Middle frontal gyrus (tissue), 1 donor: ENCODE results near the gene CCDC170.
"Not testable (repeated sequence)": the region's sequence is repeated elsewhere in the genome, so short reads cannot be mapped to it uniquely, and the experiment has no call there.

Experiments used
- DNase-seq: peaks from one replicate; pipeline ENCODE4 v3.0.0-alpha.2; 2015; ENCODE audit warnings: low spot score; ENCODE audit errors: extremely low spot score

The CCDC170 gene

GRCh38 chr6:151494235-151494935 is 568 bp downstream of the CCDC170 start:
- DNase-seq: no peak

- no peak for DNase-seq
These were observed 1.1 kb downstream of the CCDC170 start for GRCh38 chr6:151494936-151495320.

- no peak for DNase-seq
These were observed 1.6 kb downstream of the CCDC170 start for GRCh38 chr6:151495380-151495779.

- DNase-seq: no peak
These were observed 4.1 kb downstream of the CCDC170 start for GRCh38 chr6:151497905-151498304.

- DNase-seq: no peak
These were observed 4.5 kb downstream of the CCDC170 start for GRCh38 chr6:151498327-151498726.

GRCh38 chr6:151499551-151499950 is 5.7 kb downstream of the CCDC170 start:
- no peak for DNase-seq

- no peak for DNase-seq
These were observed 7.8 kb downstream of the CCDC170 start for GRCh38 chr6:151501511-151502136.

GRCh38 chr6:151502499-151502898 is 8.7 kb downstream of the CCDC170 start:
- DNase-seq: no peak

GRCh38 chr6:151506761-151507160 is 12.9 kb downstream of the CCDC170 start:
- no peak for DNase-seq

- DNase-seq: no peak
These were observed 15.2 kb downstream of the CCDC170 start for GRCh38 chr6:151509048-151509447.

GRCh38 chr6:151512481-151512880 is 18.7 kb downstream of the CCDC170 start:
- no peak for DNase-seq

- DNase-seq: no peak
These were observed 20.3 kb downstream of the CCDC170 start for GRCh38 chr6:151514000-151514730.

GRCh38 chr6:151518992-151519391 is 25.2 kb downstream of the CCDC170 start:
- DNase-seq: not testable (repeated sequence)

GRCh38 chr6:151523034-151523433 is 29.2 kb downstream of the CCDC170 start:
- no peak for DNase-seq

GRCh38 chr6:151524059-151524458 is 30.2 kb downstream of the CCDC170 start:
- DNase-seq: no peak

GRCh38 chr6:151534576-151534975 is 40.8 kb downstream of the CCDC170 start:
- DNase-seq: no peak

GRCh38 chr6:151535476-151536187 is 41.8 kb downstream of the CCDC170 start:
- DNase-seq: no peak

GRCh38 chr6:151536188-151536479 is 42.3 kb downstream of the CCDC170 start:
- DNase-seq: no peak

- DNase-seq: no peak
These were observed 43.7 kb downstream of the CCDC170 start for GRCh38 chr6:151537556-151537955.

- peak; percentile 13 for DNase-seq
These were observed 45.9 kb downstream of the CCDC170 start for GRCh38 chr6:151539506-151540268.

GRCh38 chr6:151544453-151544852 is 50.6 kb downstream of the CCDC170 start:
- no peak for DNase-seq
